ENCODE data around the gene SYDE2.

Gene SYDE2

DNA sequence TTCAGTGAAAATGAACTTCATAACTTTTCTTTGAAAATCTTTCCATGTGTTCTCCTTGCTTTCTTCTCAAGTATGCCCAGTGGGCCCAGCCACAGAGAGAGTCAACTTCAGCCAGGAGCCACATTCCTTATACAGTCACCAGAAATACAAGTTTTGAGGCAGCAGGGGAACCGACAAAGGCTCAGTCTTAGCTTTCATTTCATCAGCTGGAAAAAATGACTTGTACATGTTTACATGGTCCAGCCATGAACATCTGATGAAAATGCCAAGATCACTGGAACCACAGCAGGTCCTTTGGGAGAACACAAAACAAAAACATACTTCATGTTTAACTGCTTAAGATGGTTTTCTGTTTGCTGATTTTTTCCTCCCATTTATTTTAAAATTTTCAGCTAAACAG is 72.5 kb downstream of the SYDE2 start:
- DNase-seq (ENCODE audit: low spot score) = no peak

DNA sequence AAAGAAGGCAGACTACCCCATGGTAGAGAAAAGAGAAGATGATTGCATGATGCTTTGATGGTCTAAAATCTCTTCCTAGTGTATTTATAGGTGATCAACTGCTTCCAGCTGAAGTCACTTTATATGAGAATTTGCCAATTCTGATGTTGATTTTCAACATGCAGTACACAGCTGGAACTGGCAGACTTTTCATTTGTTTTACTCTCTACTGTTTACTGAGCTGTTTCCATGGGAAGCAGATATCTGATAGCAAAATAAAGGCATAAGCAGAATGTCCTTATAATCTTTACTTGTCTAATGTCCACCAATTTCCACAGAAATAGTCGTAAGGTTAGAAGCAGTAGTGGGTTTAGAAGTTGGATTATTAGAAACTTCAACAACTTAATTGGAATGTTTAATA is 74.9 kb downstream of the SYDE2 start:
- no peak for DNase-seq (ENCODE audit: low spot score)

DNA sequence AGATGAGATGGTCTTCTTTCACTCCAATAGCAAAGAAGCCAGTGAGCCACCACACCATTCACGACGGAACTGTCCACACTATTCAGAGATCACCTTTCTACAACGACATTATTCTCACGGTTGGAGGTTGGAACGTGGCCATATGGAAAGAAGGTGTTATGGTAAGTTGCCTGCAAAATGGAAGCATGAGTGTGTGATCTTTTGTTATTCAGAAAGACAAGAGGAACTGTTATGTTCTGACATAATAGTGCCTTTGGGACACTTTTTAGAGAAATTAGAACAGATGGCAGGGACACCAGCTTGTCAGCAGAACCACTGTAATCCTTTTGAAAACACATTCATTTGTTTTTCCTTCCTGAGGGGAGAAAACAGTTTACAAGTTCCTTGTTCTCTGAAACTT is 76.7 kb downstream of the SYDE2 start:
- DNase-seq (ENCODE audit: low spot score) = no peak

DNA sequence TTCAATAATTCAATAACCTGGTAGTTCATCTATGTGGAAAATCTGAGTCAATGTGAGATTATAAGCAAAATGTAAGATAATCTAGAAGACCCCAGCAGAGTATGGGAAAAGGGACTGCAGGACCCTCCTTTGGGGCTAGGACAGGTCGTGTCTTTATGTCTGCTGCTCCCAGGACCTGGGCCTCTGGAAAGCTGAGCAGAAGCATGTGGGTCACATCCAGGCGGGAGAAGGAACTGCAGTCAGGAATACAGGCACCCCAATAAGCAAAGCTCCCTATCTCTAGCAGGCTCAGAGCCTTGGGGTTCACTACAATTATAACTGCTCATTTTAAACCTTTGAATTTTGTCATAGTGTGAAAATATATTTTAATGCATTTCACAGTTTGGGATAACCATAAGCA is 78.6 kb downstream of the SYDE2 start:
- no peak for DNase-seq (ENCODE audit: low spot score)

DNA sequence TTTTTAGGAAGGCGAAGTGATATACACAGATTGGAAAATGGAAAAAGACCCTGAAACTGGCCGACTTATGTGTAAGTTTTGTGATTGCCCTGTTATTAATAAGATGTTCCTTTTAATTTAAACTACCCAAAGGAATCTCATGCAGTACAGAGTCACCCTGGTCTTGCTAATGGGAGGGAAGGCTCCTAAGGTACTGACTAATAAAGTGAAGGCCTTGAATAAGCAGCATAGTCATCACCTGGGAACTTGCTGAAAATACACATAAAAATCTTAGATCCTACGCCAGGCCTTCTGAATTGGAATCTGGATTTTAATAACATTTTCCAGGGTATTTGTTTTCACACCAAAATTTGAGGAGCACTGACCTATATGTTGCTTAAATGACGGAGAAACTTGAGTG is 79.1 kb downstream of the SYDE2 start:
- no peak for DNase-seq (ENCODE audit: low spot score)

DNA sequence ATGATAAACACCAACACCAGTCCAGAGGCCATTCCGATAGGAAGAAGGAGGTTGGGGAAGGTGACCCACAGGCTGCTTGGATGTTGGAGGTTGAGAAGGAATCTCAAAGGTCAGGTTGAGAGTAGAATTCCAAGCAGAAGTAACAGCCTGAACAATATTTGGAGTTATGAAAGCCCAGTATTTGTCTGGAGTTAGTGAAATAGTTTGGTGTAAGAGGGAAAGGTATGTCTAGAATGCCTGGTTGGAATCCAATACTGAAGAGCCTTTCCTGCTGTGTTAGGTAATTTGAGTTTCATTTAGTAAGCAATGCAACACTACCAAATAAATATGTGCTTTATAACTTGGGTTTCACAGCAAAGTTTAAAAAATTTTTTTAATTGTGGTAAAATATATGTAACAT is 82.1 kb downstream of the SYDE2 start:
- DNase-seq (ENCODE audit: low spot score) = no peak

DNA sequence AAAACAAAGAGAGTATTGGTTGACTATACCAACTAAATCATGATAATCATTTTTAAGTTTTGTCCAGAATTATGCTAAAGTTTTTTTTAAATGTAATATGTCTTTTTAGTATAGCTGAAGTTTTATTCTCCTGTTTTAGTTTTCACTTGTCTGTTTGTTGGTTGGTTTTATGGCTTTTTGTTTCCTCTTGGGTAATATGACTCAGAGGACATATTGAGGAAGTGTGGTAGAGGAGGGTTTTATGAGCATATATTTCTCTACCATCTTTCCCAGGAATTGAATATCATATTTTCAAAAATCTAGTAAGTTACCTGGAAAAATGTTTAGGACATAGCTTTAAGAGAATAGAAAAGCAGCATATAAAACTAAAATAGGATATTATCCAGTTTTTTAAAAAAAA is 84.0 kb downstream of the SYDE2 start:
- no peak for DNase-seq (ENCODE audit: low spot score)

DNA sequence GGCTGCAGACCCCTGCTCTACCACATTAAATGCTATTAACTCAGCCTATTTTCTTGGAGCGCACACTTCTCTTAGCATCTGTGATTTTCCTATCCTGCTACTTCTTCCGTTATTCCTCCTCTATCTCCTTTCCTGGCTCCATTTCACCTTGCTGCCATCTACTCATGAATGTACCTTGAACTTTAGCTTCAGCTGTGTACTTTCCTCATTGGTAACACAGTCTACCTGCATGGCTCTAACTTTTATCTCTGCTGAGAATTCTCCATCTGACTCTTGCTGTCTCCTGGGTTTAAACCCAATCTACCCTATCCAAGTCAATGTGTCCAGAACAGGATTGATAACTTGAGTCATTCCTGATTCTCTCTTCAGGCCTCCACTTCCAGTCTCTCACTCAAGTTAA is 84.9 kb downstream of the SYDE2 start:
- DNase-seq (ENCODE audit: low spot score) = no peak

DNA sequence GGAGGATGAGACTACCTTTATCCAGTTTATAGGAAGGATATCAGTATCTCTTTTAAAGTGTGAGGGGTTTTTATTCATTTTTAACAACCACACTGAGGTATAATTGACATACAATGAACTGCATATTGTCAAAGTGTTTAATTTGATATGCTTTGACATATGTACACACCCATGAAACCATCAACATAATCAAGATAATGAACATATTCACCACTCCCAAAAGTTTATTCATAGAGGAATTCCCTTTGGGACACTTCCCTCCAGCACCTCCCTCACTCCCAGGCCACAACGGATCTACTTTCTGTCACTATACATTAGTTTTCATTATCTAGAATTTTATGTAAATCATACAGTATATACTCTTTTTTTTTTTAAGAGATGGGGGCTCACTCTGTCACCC is 89.1 kb downstream of the SYDE2 start:
- no peak for DNase-seq (ENCODE audit: low spot score)

DNA sequence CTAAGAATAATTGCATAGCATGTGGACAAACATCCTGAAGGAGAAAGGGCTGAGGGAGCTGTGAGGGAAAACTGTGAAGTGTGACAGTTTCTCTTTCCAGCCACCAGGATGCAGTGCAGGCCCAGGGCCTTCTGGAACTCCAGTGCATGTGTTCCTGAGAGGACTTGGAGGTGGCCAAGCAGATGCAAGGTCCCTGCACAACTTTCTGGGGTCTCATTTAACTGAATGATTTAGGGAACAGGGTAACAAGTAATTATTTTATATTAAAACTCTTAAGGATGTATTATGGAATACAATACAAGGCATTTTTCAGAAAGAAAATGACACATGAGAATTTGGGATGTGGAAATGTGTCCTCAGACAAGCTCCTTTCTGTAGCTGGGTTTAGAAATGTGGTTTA is 91.3 kb downstream of the SYDE2 start:
- DNase-seq (ENCODE audit: low spot score) = peak; percentile 72
